Nephron (organoid): ENCODE results near the gene APBA1.

ENCODE experiments used
- H3K27ac Mint-ChIP-seq, 3 experiments: 2 replicates each; pipeline ENCODE4 v1.8.0; 2020; ENCODE audit warnings: mixed read lengths in 3 of 3, mild to moderate bottlenecking in 2 of 3, moderate library complexity in 1 of 3
- H3K27me3 Mint-ChIP-seq: 2 replicates; pipeline ENCODE4 v1.8.0; 2021; ENCODE audit warnings: low read depth, mild to moderate bottlenecking, moderate library complexity, mixed read lengths
- H3K36me3 Mint-ChIP-seq: 2 replicates; pipeline ENCODE4 v1.8.0; 2020; ENCODE audit warnings: low read depth, mixed read lengths
- H3K4me1 Mint-ChIP-seq: 2 replicates; pipeline ENCODE4 v1.8.0; 2020; ENCODE audit warnings: mixed read lengths
- H3K4me3 Mint-ChIP-seq, 3 experiments: 2 replicates each; pipeline ENCODE4 v1.8.0; 2020; ENCODE audit warnings: mild to moderate bottlenecking in 3 of 3, mixed read lengths in 3 of 3, moderate library complexity in 2 of 3
- H3K9me3 Mint-ChIP-seq: 2 replicates; pipeline ENCODE4 v1.8.0; 2020; ENCODE audit warnings: mixed read lengths
- TF ChIP-seq, protein P1 (sequence below), 3 experiments: fragments of 200-600 bp; sonication (generic); IDR thresholded peaks; one replicate each; pipeline ENCODE4 v1.5.0; 2021; ENCODE audit warnings: antibody characterized with exemption in 3 of 3; ENCODE audit not compliant: unreplicated experiment in 3 of 3

Gene APBA1

GRCh38 chr9:69461103-69461887, 210.9 kb downstream of the APBA1 start:
- Mint-ChIP-seq H3K27ac (no peak overlapping the region), H3K4me3 (no peak overlapping the region), H3K9me3 (no peaks in the 10 kb centered on the region), H3K36me3 (peaks cover 7% of the 10 kb centered on the region), H3K4me1 (peaks cover 5% of the 10 kb centered on the region), H3K27me3 (peaks cover 3% of the 10 kb centered on the region)
- TF ChIP-seq, protein P1, sequence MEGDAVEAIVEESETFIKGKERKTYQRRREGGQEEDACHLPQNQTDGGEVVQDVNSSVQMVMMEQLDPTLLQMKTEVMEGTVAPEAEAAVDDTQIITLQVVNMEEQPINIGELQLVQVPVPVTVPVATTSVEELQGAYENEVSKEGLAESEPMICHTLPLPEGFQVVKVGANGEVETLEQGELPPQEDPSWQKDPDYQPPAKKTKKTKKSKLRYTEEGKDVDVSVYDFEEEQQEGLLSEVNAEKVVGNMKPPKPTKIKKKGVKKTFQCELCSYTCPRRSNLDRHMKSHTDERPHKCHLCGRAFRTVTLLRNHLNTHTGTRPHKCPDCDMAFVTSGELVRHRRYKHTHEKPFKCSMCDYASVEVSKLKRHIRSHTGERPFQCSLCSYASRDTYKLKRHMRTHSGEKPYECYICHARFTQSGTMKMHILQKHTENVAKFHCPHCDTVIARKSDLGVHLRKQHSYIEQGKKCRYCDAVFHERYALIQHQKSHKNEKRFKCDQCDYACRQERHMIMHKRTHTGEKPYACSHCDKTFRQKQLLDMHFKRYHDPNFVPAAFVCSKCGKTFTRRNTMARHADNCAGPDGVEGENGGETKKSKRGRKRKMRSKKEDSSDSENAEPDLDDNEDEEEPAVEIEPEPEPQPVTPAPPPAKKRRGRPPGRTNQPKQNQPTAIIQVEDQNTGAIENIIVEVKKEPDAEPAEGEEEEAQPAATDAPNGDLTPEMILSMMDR (IDR thresholded peaks at IDR 0.05; ENCODE audit: unreplicated experiment in 3 of 3): no peak

DNA sequence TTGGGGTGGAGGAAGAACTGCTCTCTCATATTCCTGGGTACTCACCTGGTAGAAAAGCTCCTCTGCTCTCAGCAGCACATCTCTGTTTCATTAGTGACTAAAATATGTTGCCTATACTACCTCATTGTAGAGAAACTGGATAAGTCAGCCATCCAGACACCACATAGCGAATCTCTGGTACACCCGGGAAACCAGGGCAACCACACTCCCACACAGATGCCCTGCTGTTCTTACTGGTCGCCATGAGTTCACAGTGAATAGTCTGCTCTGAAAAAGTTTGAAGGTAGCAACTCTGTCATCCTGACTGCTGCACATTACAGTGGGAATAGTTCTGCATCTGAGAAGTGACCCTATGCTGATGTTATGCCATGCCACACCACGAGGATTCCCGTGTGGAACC, 212.2 kb downstream of the APBA1 start:
- Mint-ChIP-seq H3K27me3 (peaks cover 3% of the 10 kb centered on the region), H3K36me3 (peaks cover 16% of the 10 kb centered on the region), H3K27ac (no peak overlapping the region), H3K4me1 (no peaks in the 10 kb centered on the region), H3K9me3 (no peaks in the 10 kb centered on the region), H3K4me3 (no peak overlapping the region)
- TF ChIP-seq, protein P1 (IDR thresholded peaks at IDR 0.05; ENCODE audit: unreplicated experiment in 3 of 3): no peak

GRCh38 chr9:69458176-69458575, 214.0 kb downstream of the APBA1 start:
- TF ChIP-seq, protein P1 (IDR thresholded peaks at IDR 0.05; ENCODE audit: unreplicated experiment in 3 of 3): no peak
- Mint-ChIP-seq H3K36me3 (peaks cover 18% of the 10 kb centered on the region), H3K27me3 (peaks cover 3% of the 10 kb centered on the region), H3K4me3 (no peak overlapping the region), H3K9me3 (no peaks in the 10 kb centered on the region), H3K4me1 (no peaks in the 10 kb centered on the region), H3K27ac (no peak overlapping the region)

DNA sequence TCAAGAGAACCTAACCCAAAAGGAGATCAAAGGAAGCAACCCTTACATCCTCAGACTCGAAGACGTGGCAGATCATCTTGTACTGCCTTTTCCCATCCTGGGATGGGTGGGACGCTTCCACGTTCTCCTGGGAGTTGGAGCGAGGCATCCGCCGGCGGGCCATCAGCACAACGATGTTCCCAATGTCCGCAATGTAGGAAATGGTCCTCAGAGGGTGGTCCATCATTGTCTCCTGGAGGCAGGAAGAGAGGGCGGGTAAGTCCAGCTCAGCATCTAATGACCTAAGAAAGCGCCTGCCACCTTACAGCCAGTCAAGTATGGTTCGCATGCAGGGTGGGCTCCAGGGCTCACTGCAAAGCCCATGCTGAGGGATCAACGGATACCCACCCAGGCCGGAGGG, 216.0 kb downstream of the APBA1 start:
- Mint-ChIP-seq H3K9me3 (no peaks in the 10 kb centered on the region), H3K4me1 (no peaks in the 10 kb centered on the region), H3K4me3 (no peak overlapping the region), H3K36me3 (peaks cover 18% of the 10 kb centered on the region), H3K27me3 (peaks cover 3% of the 10 kb centered on the region), H3K27ac (no peak overlapping the region)
- TF ChIP-seq, protein P1 (IDR thresholded peaks at IDR 0.05; ENCODE audit: unreplicated experiment in 3 of 3): no peak

- Mint-ChIP-seq H3K9me3 (no peaks in the 10 kb centered on the region), H3K4me1 (no peaks in the 10 kb centered on the region), H3K4me3 (no peak overlapping the region), H3K36me3 (peaks cover 18% of the 10 kb centered on the region), H3K27ac (no peak overlapping the region), H3K27me3 (peaks cover 3% of the 10 kb centered on the region)
- TF ChIP-seq, protein P1 (IDR thresholded peaks at IDR 0.05; ENCODE audit: unreplicated experiment in 3 of 3): no peak
Measured at GRCh38 chr9:69455311-69455710, 216.9 kb downstream of the APBA1 start.

DNA sequence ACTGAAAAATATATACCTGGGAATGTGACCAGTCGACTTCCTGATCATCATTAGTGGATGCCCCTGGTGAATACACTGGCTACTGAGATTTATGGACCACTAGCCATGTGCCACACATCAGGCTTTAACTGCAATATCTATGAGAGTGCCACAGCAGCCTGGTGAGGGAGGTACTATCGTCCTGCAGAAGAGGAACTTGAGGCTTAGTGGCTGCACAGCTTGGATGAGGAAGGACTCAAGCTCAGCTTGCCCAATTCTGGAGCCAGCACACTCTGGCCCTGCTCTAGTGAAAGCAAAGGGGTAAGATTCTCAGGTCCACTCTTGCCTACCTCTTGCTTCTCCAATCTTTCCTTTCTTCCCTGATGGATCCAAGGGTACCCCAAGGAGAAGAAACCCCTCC, 217.8 kb downstream of the APBA1 start:
- TF ChIP-seq, protein P1 (IDR thresholded peaks at IDR 0.05; ENCODE audit: unreplicated experiment in 3 of 3): no peak
- Mint-ChIP-seq H3K27me3 (peaks cover 3% of the 10 kb centered on the region), H3K36me3 (peaks cover 16% of the 10 kb centered on the region), H3K9me3 (no peaks in the 10 kb centered on the region), H3K4me1 (no peaks in the 10 kb centered on the region), H3K27ac (no peak overlapping the region), H3K4me3 (no peak overlapping the region)
